ENCODE measurements around the gene CPXM2.

CPXM2 gene

GRCh38 chr10:123772645-123773508 lies 118.7 kb downstream of the CPXM2 start:
- CTCF ChIA-PET = interaction anchor here (0.6 kb wide), 1 partner anchor 974 kb away, joined by 3 read pairs; no protein-coding TSS in a partner anchor
- POLR2A ChIA-PET (ENCODE audit: low non-redundant PET) = no interaction called here
- no peak overlapping the region for H3K27ac ChIP-seq
- TF ChIP-seq CTCF (conservative IDR thresholded peaks at IDR 0.05; ENCODE audit: low read depth) = no peak
- DNase-seq (ENCODE audit: low spot score) = no peak

DNA sequence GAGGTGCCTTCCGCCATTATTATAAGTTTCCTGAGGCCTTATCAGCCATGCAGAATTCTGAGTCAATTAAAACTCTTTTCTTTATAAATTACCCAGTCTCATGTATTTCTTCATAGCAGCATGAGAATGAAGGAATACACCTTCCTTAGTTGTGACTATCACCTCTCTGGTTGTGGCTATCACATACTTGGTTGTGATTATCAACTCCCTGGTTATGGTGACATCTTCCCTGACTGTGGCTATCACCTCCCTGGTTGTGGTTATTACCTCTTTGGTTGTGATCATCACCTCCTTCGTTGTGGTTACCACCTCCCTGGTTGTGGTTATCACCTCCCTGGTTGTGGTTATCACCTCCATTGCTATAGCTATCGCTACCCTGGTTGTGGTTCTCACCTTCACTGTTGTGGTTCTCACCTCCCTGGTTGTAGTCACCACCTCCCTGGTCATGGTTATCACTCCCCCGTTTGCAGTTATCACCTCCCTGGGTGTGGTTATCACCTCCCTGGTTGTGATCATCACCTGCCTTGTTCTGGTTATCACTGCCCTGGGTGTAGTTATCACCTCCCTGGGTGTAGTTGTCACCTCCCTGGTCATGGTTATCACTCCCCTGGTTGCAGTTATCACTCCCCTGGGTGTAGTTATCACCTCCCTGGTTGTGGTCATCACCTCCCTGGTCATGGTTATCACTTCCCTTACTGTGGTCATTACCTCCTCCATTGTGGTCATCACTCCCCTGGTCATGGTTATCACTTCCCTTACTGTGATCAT lies 119.5 kb downstream of the CPXM2 start:
- TF ChIP-seq CTCF (conservative IDR thresholded peaks at IDR 0.05; ENCODE audit: low read depth) = no peak
- POLR2A ChIA-PET (ENCODE audit: low non-redundant PET) = no interaction called here
- H3K27ac ChIP-seq = no peak overlapping the region
- CTCF ChIA-PET = no interaction called here
- DNase-seq (ENCODE audit: low spot score) = no peak

DNA sequence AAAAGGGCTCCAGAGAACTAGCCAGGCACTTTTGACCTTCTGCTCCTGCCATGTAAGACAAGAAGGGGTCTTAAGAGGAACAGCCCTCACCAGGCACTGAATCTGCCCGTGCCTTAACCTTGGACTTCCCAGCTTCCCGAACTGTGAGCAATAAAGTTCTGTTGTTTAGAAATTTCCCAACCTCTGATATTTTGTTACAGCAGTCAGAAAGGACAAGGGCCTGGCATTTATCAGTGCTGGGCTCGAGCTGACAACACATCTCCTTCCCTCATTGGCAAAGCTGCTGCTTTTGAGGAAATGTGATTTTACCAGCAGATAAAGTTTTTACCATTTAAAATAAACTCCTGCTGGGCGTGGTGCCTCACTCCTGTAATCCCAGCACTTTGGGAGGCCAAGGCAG lies 122.0 kb downstream of the CPXM2 start:
- DNase-seq (ENCODE audit: low spot score) = no peak
- ChIA-PET POLR2A (ENCODE audit: low non-redundant PET) (no interaction called here), CTCF (interaction anchor here (0.7 kb wide), 1 partner anchor 185 kb away, joined by 4 read pairs; no protein-coding TSS in a partner anchor)
- H3K27ac ChIP-seq = no peak overlapping the region
- no peak for TF ChIP-seq CTCF (conservative IDR thresholded peaks at IDR 0.05; ENCODE audit: low read depth)

DNA sequence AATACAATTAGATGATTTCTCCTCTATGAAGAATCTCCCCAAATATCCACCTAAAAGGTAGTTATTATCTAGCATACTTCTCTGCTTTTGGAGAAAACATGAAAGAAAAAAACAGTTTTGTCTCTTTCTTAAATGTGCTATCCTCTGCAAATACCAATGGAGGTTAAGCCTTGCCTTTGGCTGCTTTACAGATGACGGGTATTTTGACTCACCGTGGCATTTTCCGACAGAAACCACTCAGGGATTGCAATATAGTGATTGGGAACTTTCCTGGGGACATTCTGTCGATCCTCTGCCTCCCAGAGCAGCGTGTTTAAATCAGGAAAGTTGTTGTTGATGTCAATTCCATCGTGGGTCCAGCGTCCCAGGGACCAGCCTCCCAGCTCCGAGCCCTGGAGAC lies 124.8 kb downstream of the CPXM2 start:
- no peak overlapping the region for H3K27ac ChIP-seq
- CTCF ChIA-PET = no interaction called here
- TF ChIP-seq CTCF (conservative IDR thresholded peaks at IDR 0.05; ENCODE audit: low read depth) = no peak

GRCh38 chr10:123766012-123766411 lies 125.6 kb downstream of the CPXM2 start:
- no peak for DNase-seq (ENCODE audit: low spot score)
- H3K27ac ChIP-seq = no peak overlapping the region
- TF ChIP-seq CTCF (conservative IDR thresholded peaks at IDR 0.05; ENCODE audit: low read depth) = no peak
- ChIA-PET POLR2A (ENCODE audit: low non-redundant PET) (no interaction called here), CTCF (no interaction called here)

More for the DNA sequence above, 124.8 kb downstream of the CPXM2 start:
- POLR2A ChIA-PET (ENCODE audit: low non-redundant PET) = no interaction called here
- DNase-seq (ENCODE audit: low spot score) = no peak

DNA sequence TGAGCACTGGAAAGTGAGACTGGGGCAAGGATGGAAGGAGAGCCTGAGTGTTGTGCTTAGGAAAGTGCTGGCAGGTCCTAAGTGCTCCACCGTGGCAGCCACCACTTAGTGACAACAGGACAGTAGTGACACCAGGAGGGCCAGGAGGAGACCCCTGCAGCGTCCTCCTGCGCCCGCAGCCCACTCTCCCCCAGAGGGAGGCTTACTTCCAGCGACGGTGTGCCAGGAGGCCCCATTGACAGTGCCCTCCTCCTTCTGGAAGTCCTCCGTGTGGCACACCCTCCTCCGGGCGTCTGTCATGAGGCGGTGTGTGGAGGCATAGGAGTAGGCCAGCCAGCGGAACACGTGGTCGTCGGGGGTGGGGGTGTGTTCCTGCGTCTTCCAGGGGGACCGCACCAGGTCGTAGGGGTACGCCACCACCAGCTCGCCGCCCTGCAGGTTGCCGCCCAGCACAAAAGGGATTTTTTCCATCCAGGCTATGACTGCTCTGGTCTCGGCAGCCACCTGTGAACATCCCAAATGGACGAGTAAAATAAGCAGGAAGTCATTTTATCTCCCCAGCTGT lies 129.9 kb downstream of the CPXM2 start:
- no peak for TF ChIP-seq CTCF (conservative IDR thresholded peaks at IDR 0.05; ENCODE audit: low read depth)
- ChIA-PET POLR2A (ENCODE audit: low non-redundant PET) (no interaction called here), CTCF (interaction anchor here (0.7 kb wide), 1 partner anchor 99 kb away, joined by 4 read pairs; no protein-coding TSS in a partner anchor)
- DNase-seq (ENCODE audit: low spot score) = no peak
- H3K27ac ChIP-seq = no peak overlapping the region

Measured in RWPE1 (cell line).